C4-2B (cell line): ENCODE results near the gene FNDC3B.

Experiments used
- H3K27ac ChIP-seq: fragments of 450-650 bp; 2 replicates; pipeline ENCODE4 v1.5.1; 2017
- ZFX ChIP-seq: fragments of 450-650 bp; IDR thresholded peaks from 2 replicates; pipeline ENCODE4 v1.6.1; 2017
- TF ChIP-seq, protein P1 (sequence below): fragments of 450-650 bp; conservative IDR thresholded peaks from 2 replicates; pipeline ENCODE4 v1.5.1; 2017; ENCODE audit warnings: mild to moderate bottlenecking

The FNDC3B gene

GRCh38 chr3:172020763-172021162 is 18.6 kb upstream of the FNDC3B start:
- no peak overlapping the region for H3K27ac ChIP-seq
- TF ChIP-seq, protein P1, sequence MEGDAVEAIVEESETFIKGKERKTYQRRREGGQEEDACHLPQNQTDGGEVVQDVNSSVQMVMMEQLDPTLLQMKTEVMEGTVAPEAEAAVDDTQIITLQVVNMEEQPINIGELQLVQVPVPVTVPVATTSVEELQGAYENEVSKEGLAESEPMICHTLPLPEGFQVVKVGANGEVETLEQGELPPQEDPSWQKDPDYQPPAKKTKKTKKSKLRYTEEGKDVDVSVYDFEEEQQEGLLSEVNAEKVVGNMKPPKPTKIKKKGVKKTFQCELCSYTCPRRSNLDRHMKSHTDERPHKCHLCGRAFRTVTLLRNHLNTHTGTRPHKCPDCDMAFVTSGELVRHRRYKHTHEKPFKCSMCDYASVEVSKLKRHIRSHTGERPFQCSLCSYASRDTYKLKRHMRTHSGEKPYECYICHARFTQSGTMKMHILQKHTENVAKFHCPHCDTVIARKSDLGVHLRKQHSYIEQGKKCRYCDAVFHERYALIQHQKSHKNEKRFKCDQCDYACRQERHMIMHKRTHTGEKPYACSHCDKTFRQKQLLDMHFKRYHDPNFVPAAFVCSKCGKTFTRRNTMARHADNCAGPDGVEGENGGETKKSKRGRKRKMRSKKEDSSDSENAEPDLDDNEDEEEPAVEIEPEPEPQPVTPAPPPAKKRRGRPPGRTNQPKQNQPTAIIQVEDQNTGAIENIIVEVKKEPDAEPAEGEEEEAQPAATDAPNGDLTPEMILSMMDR: no peak
- TF ChIP-seq ZFX: no peak

DNA sequence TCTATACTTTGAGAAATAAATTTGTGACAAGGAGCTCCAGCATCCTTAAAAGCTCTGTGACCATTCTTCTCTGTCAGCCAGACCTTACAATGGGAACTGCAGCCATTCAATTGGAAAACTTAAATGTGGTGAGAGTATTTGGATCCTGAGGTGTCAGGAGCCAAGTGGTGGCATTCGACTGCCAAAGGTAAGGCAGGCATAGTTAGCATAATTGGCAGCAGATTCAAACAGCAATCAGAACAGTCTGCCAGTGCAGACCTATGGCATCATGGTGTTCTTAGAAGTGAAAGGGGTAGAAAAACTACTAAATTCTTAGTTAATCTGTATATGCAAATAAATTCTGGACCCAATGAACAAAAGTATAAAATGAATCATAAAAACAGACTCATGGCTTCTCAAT is 18.2 kb upstream of the FNDC3B start:
- H3K27ac ChIP-seq: no peak overlapping the region
- TF ChIP-seq, protein P1: no peak
- no peak for TF ChIP-seq ZFX

DNA sequence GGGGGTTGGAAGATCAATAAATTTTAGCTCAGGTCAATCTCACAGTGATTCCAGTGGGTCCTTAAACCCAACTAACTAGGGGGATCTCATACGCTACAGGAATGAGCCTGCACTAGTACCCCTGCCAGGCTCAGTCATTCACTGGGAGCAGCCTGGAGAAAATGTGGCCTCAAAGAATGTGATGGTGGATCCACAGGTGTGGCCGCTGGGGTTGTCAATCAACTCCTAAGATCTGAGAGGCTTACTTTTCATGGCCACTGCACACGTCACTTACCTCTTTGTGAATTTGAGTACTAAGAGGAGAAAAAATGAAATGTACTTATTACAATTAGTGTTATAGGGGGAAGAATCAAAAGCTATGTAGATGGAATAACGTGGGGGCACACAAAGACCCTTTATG is 17.5 kb upstream of the FNDC3B start:
- H3K27ac ChIP-seq: no peak overlapping the region
- TF ChIP-seq, protein P1: no peak
- no peak for TF ChIP-seq ZFX

DNA sequence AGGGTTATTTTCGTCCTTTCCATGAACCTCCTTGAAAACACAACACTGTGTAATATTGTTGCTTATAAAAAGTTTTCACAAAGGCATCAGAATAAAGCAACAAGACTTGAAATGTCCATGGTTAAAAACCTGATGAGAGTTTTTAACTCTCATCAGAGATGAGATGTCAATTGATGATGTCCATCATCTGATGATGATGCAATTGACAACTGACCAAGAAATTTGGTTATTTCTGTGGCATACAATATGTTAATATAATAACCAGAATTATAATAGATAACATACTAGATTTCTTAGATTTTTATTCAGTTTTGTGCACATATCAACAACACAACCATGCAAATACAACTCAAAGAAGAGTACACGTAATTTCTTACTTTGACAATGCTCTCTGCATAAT is 15.5 kb upstream of the FNDC3B start:
- TF ChIP-seq ZFX: no peak
- TF ChIP-seq, protein P1: no peak
- no peak overlapping the region for H3K27ac ChIP-seq

DNA sequence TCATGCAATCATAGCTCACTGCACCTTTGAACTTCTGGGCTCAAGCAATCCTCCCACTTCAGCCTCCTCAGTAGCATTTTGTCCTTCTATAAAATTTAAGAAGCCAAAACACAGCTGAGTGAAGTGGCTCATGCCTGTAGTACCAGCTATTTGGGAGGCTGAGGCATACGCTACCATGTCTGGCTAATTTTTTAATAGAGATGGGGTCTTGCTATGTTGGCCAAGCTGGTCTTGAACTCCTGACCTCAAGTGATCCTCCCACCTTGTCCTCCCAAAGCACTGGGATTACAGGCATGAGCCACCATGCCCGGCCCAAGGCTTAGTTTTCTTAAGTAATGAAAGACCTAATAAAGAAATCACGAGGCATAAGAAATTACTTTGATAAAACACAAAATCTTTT is 14.7 kb upstream of the FNDC3B start:
- no peak for TF ChIP-seq ZFX
- TF ChIP-seq, protein P1: no peak
- H3K27ac ChIP-seq: no peak overlapping the region

- TF ChIP-seq, protein P1: no peak
- H3K27ac ChIP-seq: no peak overlapping the region
These were observed 9.8 kb upstream of the FNDC3B start for GRCh38 chr3:172029425-172030098.

- TF ChIP-seq, protein P1: no peak
- H3K27ac ChIP-seq: no peak overlapping the region
These were observed 9.2 kb upstream of the FNDC3B start for GRCh38 chr3:172030181-172030580.
